AG04449 (cell line): ENCODE data around the gene ATR.
"Not testable (repeated sequence)": the region's sequence is repeated elsewhere in the genome, so short reads cannot be mapped to it uniquely, and the experiment has no call there.

Experiments
- CTCF ChIA-PET: fragments of 350-600 bp; formaldehyde crosslinking; extraction: SDS; loops from one replicate; lab custom pipeline; 2021; ENCODE audit warnings: antibody characterized with exemption; lab: Yijun Ruan, JAX
- POLR2A ChIA-PET: fragments of 400-600, 350-600 bp; formaldehyde crosslinking; extraction: SDS; loops from one replicate; lab custom pipeline; 2020; ENCODE audit warnings: antibody characterized with exemption, inconsistent platforms; lab: Yijun Ruan, JAX
- DNase-seq: peaks from one replicate; pipeline ENCODE4 v3.0.0-alpha.2; 2010; ENCODE audit warnings: low read depth, low spot score
- H3K4me3 ChIP-seq: 2 replicates; pipeline ENCODE4 v1.5.1; 2011; ENCODE audit warnings: low read depth, mild to moderate bottlenecking, control low read depth, low read length
- TF ChIP-seq, protein P1 (sequence below): IDR thresholded peaks from one replicate; pipeline ENCODE4 v1.5.1; 2011; ENCODE audit warnings: mild to moderate bottlenecking, moderate library complexity, low read length, control low read depth, inconsistent platforms; ENCODE audit not compliant: insufficient read depth; ENCODE audit errors: missing control alignments

The ATR gene

GRCh38 chr3:142450881-142451280, 127.7 kb downstream of the ATR start:
- CTCF ChIA-PET, result no interaction called here
- no peak for DNase-seq
- TF ChIP-seq, protein P1, sequence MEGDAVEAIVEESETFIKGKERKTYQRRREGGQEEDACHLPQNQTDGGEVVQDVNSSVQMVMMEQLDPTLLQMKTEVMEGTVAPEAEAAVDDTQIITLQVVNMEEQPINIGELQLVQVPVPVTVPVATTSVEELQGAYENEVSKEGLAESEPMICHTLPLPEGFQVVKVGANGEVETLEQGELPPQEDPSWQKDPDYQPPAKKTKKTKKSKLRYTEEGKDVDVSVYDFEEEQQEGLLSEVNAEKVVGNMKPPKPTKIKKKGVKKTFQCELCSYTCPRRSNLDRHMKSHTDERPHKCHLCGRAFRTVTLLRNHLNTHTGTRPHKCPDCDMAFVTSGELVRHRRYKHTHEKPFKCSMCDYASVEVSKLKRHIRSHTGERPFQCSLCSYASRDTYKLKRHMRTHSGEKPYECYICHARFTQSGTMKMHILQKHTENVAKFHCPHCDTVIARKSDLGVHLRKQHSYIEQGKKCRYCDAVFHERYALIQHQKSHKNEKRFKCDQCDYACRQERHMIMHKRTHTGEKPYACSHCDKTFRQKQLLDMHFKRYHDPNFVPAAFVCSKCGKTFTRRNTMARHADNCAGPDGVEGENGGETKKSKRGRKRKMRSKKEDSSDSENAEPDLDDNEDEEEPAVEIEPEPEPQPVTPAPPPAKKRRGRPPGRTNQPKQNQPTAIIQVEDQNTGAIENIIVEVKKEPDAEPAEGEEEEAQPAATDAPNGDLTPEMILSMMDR, result no peak
- no peak overlapping the region for H3K4me3 ChIP-seq
- POLR2A ChIA-PET, result no interaction called here

GRCh38 chr3:142450189-142450588, 128.3 kb downstream of the ATR start:
- DNase-seq, result no peak
- CTCF ChIA-PET, result no interaction called here
- POLR2A ChIA-PET, result no interaction called here
- H3K4me3 ChIP-seq, result no peak overlapping the region
- TF ChIP-seq, protein P1, result no peak

DNA sequence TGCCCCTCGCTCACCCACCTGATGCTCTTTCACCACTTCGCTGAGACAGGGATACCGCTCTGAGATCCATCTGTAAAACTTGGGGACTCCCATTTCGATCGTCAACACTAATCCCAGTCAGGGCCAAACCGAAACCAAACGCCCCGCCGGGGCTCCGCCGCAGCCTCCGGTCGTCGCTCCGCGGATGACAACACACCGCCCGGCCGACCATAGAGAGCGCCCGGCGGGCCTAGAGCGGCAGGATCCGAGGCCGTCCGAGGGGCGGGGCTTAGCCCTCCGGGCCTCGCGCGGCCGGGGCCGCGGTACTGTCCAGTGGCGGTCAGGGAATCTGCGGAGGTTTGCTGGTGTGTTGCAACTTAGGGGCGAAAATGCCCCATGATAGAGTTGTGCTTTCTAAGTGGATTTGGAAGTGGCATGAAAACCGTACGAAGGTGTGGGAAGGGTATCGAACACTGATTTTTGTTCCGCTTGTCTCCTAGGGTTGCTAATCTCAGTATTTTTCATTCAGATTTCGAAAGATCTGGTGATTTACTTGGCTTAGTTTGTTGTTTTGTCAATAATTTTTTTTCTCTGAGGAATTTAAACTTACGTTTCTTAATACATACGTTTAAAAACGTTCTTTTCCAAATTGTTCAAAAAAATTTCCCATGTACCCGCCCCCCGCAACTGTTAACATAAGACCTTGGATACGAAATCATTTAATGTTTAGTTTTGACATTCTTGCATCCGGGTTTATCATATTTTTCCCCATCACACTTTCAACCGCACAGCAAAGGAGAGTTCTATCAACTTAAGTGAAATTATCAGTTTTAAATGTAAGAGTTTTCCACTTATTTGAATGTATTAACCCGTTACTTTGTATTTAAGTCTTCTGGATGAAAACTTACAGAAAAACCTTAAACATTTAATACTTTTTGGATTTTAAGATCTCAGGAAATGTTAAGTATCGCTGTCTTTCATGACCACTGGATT, 130.4 kb downstream of the ATR start, which contains the start of gene XRN1:
XRN1 (minus strand) TSS at position 186 of the 972 bp plus-strand sequence; CDS start at position 93, 93 bp downstream.
- peak within 1 kb of the TSS; percentile 98 for H3K4me3 ChIP-seq
- CTCF ChIA-PET, result no interaction called here
- TF ChIP-seq, protein P1, result no peak
- DNase-seq, result peak; percentile 55
- POLR2A ChIA-PET, result no interaction called here

DNA sequence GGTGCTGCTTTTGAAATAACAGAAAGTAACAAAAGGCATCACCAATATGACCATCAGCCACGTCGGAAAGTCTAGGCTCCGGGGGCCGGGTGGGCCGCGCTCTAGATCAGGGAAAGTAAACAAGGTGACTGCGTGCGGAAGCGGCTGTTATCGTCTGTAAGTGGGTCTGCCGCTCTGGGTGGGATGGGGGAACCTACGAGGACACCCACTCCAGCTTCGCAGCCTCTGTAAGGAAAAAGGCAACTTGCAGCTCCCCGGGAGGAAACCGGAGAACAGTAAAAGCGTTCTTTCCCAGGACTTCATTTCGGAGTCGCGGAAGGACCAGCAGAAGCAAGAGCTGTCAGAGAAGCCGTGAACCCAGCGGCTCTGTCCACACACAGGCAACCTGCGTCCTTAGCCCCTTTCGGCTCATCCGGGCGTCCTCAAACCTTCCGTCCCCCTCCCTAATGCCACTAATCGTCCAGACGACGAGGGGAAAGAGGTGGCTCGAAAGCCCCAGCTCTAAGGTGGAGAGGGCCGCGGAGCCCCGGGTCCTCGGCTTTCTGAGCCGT, 131.2 kb downstream of the ATR start:
- no peak for DNase-seq
- ChIA-PET POLR2A (no interaction called here), CTCF (no interaction called here)
- TF ChIP-seq, protein P1, result no peak
- peak overlapping the region; percentile 98 for H3K4me3 ChIP-seq

DNA sequence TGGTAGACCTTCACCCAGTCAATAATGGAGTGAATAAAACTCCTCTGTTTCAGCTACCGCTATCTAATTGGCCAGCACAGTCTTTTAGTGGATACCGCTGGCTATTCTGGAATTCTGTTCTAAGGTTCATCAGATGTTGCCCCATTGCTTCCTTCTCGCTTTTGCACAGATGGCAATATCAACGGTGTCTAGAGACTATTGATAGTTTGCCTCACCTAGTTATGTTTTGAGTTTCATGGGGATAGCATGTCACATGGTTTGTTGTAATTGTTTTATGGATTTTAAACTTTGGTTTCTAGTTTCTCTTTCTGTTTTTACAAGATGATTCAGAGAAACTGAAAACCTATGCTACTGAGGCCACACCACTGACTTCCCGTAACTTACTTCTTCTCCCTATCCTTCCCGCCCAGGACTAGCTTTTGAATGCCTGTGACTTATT, 132.7 kb downstream of the ATR start:
- CTCF ChIA-PET, result interaction anchor here (1.1 kb wide), 1 partner anchor 8 kb away, joined by 4 read pairs; no protein-coding TSS in a partner anchor
- TF ChIP-seq, protein P1, result no peak
- no peak for DNase-seq
- no peak overlapping the region; the same call in 1 of the 2 replicates for H3K4me3 ChIP-seq
- POLR2A ChIA-PET, result no interaction called here

DNA sequence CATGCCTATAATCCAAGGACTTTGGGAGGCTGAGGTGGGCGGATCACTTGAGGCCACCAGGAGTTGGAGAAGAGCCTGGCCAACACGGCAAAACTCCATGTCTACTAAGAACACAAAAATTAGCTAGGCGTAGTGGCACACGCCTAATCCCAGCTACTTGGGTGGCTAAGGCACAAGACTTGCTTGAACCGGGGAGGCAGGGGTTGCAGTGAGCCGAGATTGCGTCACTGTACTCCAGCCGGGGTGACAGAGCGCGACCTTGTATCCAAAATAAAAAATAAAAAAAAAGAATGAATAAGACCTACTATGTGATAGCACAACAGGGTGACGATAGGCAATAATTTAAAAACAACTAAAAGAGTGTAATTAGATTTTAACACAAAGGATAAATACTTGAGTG, 134.2 kb downstream of the ATR start:
- ChIA-PET POLR2A (no interaction called here), CTCF (interaction anchor here (1.9 kb wide), 1 partner anchor 17 kb away, joined by 4 read pairs; no protein-coding TSS in a partner anchor)
- DNase-seq, result no peak
- H3K4me3 ChIP-seq, result no peak overlapping the region
- TF ChIP-seq, protein P1, result no peak

DNA sequence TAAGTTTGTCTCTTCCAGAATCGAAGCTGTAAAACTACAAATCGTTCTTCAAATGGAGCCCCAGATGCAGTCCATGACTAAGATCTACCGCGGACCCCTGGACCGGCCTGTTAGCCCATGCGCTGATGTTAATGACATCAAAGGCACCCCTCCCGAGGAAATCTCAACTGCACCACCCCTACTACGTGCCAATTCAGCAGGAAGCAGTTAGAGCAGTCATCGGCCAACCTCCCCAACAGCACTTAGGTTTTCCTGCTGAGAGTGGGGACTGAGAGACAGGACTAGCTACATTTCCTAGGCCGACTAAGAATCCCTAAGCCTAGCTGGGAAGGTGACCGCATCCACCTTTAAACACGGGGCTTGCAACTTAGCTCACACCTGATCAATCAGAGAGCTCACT, 135.5 kb downstream of the ATR start:
- CTCF ChIA-PET, result interaction anchor here (1.2 to 1.9 kb wide), 2 partner anchors 16 to 552 kb away, joined by 3 to 4 read pairs; no protein-coding TSS in a partner anchor
- H3K4me3 ChIP-seq, POLR2A ChIA-PET, DNase-seq: not testable (repeated sequence)

- H3K4me3 ChIP-seq, DNase-seq, CTCF ChIA-PET, POLR2A ChIA-PET: not testable (repeated sequence)
Observed at GRCh38 chr3:142439499-142440220, 138.9 kb downstream of the ATR start.
